ENCODE results near the gene EZH1.
"Not testable (repeated sequence)": the region's sequence is repeated elsewhere in the genome, so short reads cannot be mapped to it uniquely, and the experiment has no call there.

The EZH1 gene

DNA sequence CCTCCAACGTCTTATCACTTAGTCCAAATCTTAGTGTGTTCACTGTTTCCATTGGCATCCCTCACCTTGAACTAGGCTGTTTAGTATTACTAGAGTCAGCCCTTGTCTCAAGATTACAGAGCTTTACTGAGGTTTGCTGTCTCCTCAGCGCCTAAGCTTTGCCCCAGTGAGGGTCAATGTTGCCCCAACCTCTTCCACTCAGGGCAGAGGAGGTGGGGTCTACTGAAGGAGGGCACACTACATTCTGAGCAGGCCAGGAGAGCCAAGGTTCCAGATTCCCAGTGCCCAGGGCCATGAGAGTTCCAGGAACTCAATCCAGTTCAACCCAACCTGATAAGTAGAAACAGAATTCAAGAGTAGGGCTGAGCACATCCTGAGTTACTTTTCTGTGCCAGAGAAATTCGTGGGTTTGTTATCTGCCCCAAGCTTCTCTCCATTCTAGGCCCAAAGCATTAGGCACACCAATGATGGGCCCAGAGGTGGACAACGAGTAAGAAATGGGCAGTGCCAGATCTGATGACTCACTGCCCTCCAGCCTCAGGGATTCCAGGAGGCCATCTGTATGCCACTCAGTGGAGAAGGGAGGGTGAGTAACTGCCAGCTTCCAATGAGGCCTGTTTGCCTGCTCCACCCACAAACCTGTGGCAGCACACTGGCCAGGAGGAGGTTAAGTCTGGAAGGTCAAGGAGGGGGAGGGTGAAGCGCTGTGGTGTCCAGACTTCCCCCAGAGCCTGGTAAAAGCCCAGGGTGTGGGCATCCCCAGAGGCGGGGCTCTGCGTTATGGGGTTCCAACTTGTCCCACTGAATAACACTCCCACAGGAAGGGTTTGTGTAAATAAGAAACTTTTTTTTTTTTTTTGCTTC lies 77.5 kb downstream of the EZH1 start:
- no peak for DNase-seq (ENCODE audit: low read depth)

DNA sequence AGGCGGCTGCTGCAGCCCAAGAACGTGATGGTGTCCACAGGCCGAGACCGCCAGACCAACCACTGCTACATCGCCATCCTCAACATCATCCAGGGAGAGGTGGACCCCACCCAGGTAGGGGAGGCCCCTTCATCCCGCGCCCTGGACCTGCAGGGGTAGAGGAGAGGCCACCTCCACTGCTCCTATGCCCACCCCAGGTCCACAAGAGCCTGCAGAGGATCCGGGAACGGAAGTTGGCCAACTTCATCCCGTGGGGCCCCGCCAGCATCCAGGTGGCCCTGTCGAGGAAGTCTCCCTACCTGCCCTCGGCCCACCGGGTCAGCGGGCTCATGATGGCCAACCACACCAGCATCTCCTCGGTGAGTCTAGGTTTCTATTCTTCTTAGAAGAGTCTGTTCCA lies 78.7 kb downstream of the EZH1 start:
- not testable (repeated sequence) for DNase-seq (ENCODE audit: low read depth)

DNA sequence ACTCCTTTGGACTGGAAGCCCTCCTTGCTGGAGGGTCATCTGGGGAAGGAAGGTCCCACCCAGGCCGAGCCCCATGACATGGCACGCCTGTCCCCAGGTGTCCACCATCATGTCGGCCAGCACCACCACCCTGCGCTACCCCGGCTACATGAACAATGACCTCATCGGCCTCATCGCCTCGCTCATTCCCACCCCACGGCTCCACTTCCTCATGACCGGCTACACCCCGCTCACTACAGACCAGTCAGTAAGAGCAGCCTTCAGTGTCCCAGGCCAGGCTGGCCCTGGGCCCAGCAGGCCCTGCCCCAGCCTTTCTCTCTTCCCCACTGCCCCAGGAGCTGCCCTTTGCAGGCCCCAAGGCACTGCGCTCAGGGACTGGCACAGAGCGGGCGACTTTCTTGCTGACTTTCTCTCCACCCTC lies 79.2 kb downstream of the EZH1 start:
- DNase-seq (ENCODE audit: low read depth): no peak

DNA sequence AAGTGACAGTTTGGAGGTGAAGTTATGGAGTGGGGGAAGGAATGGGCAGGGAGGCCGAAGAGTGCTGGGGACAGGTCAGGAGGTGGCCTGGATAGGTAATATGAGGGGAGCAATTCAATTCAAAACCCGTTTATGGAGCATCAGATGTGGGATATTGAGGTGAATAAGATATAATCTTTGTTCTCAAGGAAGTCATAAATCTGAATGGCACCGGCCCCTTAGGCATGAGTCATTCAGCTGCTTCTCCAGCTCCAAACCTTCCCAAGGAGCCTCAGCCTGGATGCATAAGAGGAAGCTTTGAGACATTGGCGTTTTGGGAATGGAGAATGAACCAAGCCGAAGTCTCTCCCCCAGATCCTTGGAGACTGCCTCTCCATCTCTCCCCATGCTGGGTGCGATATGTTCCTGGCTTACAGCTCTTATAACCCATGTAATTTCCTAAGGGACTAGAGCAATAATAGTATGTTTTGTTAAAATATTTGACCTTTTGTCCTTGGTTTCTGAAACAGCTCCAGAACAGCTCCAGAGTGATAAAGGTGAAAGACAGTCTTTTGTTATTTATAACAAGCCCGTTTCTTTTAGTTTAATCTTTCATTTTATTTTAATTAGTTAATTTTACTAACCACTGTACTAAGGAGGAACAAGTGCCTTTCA lies 84.0 kb downstream of the EZH1 start:
- no peak for DNase-seq (ENCODE audit: low read depth)

DNA sequence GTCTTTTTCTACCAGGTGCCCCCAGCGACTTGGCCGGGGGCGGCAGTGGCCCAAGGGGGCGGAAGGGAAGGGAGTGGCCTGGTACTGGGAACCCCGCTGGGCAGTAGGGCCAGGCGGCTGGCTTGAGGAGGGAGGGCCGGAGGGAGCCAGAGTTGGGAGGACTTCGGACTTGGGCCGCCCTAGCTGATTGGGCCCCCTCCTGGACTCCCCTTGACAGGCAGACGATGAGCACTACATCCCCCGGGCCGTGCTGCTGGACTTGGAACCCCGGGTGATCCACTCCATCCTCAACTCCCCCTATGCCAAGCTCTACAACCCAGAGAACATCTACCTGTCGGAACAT lies 84.9 kb downstream of the EZH1 start:
- DNase-seq (ENCODE audit: low read depth): not testable (repeated sequence)

DNA sequence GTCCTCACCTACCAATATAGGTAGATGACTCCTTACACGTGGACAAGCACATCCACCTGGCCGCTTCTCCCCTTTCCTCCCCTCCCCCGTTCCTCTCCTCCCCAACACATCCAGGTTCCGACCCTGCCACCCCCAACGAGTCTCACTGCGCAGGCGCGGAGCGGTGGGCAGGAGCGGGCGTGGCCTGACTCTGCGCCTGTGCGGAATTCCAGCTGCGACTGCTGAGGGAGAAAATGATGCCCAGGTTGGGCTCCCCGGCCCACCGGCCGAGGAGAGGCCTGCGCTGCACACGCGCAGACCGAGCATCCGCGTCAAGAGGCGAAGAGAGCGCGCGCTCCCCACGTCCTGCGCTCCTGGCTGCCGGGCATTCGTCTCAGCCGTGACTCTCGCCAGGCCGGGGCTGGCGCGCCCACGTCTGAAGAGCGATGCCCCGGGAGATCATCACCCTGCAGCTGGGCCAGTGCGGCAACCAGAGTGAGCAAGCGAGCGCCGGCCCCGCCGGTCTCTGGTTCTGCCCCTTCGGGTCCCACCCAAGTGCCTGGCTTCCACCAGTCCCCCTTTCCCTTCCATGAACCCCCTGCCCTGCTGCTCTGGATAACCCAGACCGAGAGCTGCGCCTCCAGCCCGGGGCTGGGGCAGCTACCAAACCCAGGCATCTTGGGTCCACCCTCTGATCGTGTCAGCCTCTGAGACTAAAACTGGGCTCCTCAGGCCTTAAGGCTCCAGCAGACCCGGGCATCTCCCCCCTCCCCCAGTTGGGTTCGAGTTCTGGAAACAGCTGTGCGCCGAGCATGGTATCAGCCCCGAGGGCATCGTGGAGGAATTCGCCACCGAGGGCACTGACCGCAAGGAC lies 85.5 kb downstream of the EZH1 start, which contains the start of gene TUBG2:
Gene TUBG2 (plus strand): TSS at position 206 of the 853 bp plus-strand sequence. CDS start 220 bp downstream, at position 426.
- no peak for DNase-seq (ENCODE audit: low read depth)

DNA sequence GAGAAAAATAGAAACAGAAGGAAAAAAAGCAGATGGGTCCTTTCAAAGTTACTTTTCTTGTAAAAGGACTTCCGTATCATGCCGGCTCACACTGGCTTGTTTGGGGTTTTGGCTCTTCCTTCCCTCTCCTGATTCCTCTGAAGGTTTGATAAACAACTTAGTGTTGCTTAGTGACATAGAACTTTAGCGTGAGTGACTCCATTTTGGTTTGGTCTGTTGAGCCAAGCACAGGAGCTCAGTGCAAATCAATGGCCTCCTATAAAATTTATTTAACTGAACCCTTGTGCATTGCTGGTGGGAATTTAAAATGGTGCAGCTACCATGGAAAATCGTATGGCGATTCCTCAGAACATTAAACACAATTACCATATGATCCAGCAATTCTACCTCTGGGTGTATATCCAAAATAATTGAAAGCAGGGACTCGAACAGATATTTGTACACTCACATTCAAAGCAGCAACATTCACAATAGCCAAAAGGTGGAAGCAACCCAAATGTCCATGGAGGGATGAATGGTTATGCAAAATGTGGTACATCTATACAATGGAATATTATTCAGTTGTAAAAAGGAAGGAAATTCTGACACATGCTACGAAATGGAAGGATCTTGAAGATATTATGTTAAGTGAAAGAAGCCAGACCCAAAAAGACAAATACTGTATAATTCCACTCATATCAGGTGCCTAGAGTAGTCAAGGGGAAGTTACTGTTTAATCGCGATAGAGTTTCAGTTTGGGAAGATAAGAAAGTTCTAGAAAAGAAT lies 86.8 kb downstream of the EZH1 start:
- DNase-seq (ENCODE audit: low read depth): no peak

DNA sequence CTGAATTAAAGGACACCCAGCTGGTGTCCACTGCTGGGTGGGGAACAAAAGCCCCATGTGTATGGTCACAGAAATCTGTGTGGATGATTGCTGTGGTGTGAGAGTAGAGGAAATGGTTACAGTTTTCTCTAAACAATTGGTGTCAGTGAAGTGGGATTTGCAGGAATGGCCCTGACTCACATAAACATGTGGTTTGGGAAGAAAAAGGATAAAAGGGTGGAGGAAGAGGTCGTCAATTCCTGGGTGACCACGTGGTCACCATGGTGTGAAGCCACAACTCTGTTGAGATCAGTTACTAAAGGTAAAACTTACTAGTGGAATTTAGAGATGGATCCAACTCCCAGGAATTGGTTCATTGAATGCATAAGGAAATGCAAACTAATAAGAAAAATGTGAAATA lies 89.3 kb downstream of the EZH1 start:
- DNase-seq (ENCODE audit: low read depth): no peak

DNA sequence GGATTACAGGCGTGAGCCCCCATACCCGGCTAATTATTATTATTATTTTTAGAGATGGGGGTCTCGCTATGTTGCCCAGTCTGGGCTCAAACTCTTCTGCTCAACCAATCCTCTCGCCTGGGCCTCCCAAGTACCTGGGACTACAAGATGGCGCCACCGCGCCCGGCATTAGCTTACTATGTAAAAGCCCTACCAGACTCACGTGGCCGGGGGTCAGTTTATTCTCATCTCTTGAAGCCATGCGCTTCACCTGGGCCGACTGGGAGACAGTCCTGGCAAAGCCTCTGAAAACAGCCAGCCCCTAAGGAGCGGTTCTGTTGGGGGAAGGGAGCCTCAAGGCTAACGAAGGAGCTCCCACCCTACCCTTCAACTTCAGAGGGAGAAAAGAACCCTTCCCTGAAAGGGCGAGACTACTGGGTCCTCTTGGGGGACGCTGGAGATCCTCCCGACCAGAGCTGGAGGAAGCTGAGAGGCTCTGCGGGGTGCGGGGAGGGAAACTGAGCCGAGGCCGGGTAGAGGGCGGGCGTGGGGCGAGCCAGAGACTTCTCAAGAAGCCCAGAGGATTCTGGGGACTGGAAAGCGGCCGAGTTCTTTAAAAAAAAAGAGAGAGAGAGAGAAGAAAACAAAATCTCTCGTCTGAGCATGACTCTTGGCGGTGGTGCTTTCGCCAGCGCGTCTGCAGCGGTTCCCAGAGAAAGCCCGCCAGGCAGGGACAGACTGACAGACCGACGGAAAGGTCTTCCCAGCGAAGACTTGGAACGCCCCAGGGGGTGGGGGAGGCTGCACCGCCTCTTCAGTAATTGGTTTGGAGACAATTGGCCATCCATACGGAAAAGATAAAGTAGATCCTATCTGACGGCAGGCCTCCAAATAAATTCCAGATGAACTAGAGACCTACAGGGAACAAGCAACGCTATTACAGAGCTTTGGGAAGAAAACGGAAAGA lies 91.4 kb downstream of the EZH1 start:
- DNase-seq (ENCODE audit: low read depth): no peak

DNA sequence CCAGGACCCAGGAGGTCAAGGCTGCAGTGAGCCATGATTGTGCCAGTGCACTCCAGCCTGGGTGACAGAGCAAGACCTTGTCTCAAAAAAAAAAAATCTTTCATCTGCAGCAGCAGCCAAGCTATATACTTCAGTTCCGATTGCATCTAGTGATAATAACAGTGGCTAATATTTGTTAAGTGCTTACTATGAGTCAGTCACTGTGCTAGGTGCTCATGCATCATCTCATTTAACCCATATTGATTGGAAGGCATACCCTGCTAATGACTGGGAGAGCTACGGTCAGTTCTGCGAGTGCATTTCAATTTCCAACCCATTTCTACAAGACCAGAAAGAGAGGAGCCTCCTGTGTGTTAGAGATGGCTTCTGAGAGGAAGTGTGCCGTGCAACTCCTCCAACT lies 93.4 kb downstream of the EZH1 start:
- DNase-seq (ENCODE audit: low read depth): no peak

All from non-pigmented ciliary epithelial cell (primary cell).